ENCODE data around the gene LBH. TPM values are rescaled to one million over a fixed set of nuclear protein-coding genes. Genes with fewer than 3 reads are reported as not detected.
A peak's percentile ranks its signal among the peaks of the same experiment; 100 is the strongest.

LBH gene
- total and polyA plus RNA-seq, 2 donors (not counting 3 experiments of a cell fraction or from before 2014, with no cell fraction given) = 5.3 to 5.5 TPM

- Histone ChIP-seq H3K9me3 (replicated peaks; ENCODE audit: control insufficient read depth, insufficient read depth, low read length) (no peaks in the 10 kb centered on the region), H3K4me3 (replicated peaks in 1 of 3; ENCODE audit: insufficient read depth in 1 of 3, low read depth in 1 of 3, low read length in 3 of 3) (no peak overlapping the region), H4K20me1 (replicated peaks; ENCODE audit: control insufficient read depth, extremely low read depth, insufficient read depth, low read length) (no peaks in the 10 kb centered on the region), H3K9ac (replicated peaks; ENCODE audit: extremely low read depth, insufficient read depth, low read length) (no peak overlapping the region), H3K27ac (ENCODE audit: insufficient read depth, low read depth, low read length) (no peak overlapping the region), H3K4me2 (ENCODE audit: insufficient read depth, low read length) (no peak overlapping the region), H3K79me2 (ENCODE audit: control insufficient read depth, insufficient read depth, low read length) (no peaks in the 10 kb centered on the region), H2AFZ (ENCODE audit: low read depth, low read length) (no peak overlapping the region), H3K4me1 (ENCODE audit: control insufficient read depth, extremely low read depth, insufficient read depth, low read length) (peaks cover 10% of the 10 kb centered on the region), H3K9me1 (replicated peaks; ENCODE audit: control insufficient read depth, extremely low read depth, insufficient read depth, low read length) (no peaks in the 10 kb centered on the region), H3K27me3 (ENCODE audit: control insufficient read depth in 2 of 2, insufficient read depth in 2 of 2, low read length in 2 of 2) (no peaks in the 10 kb centered on the region), H3K36me3 (ENCODE audit: control insufficient read depth in 2 of 2, extremely low read depth in 1 of 2, insufficient read depth in 2 of 2, low read length in 2 of 2) (no peaks in the 10 kb centered on the region)
- POLR2A ChIA-PET = no interaction called here
- TF ChIP-seq CTCF (IDR thresholded peaks at IDR 0.05; ENCODE audit: extremely low read depth in 1 of 2, insufficient read depth in 1 of 2, low read depth in 1 of 2, low read length in 2 of 2) (no peak), JUN (IDR thresholded peaks at IDR 0.05; ENCODE audit: borderline replicate concordance, insufficient read depth, insufficient read length, low read depth) (no peak), MAX (IDR thresholded peaks at IDR 0.05; ENCODE audit: insufficient read depth, insufficient read length) (no peak), POLR2A (IDR thresholded peaks at IDR 0.05; ENCODE audit: low read depth, low read length) (no peak), FOS (IDR thresholded peaks at IDR 0.05; ENCODE audit: borderline replicate concordance, insufficient read depth, low read length) (no peak), EZH2 (IDR thresholded peaks at IDR 0.05; ENCODE audit: borderline replicate concordance, low read depth, low read length, severe bottlenecking) (no peak), POLR2AphosphoS5 (IDR thresholded peaks at IDR 0.05; ENCODE audit: insufficient read depth, low read depth, low read length) (no peak), GATA2 (IDR thresholded peaks at IDR 0.05; ENCODE audit: insufficient read depth, insufficient read length, low read depth, low read length) (no peak), MYC (IDR thresholded peaks at IDR 0.05; ENCODE audit: low read depth, low read length) (no peak)
- FAIRE-seq = peak; percentile 46
- no TSS peak for BruUV-seq (replicated peaks)
- CTCF ChIA-PET = interaction anchor here (1.1 to 1.4 kb wide), 2 partner anchors 12 to 444 kb away, joined by 4 read pairs; no protein-coding TSS in a partner anchor
- no peak for DNase-seq (ENCODE audit: low read depth, low spot score)
- intact Hi-C loops (cut with micrococcal nuclease) (no loop called here), dilution Hi-C loops (cut with MboI; ENCODE audit: extremely low pct_ligation_motif_present, low sequenced_read_pairs) (no loop called here)
Measured at GRCh38 chr2:30267161-30267975, 36.0 kb downstream of the LBH start.

Measured in endothelial cell of umbilical vein (primary cell).